Progenitor cell of endocrine pancreas (in vitro differentiated cells): Measurements from ENCODE around the gene ADD1. TPM values are rescaled to one million over a fixed set of nuclear protein-coding genes. Genes with fewer than 3 reads are reported as not detected.
A peak's percentile ranks its signal among the peaks of the same experiment; 100 is the strongest.

Experiments used
- DNase-seq: peaks from one replicate; pipeline ENCODE4 v3.0.0; 2021; ENCODE audit warnings: low spot score; ENCODE audit not compliant: unreplicated experiment
- H3K27ac Mint-ChIP-seq: 2 replicates; pipeline ENCODE4 v1.8.0; 2021; ENCODE audit warnings: mild to moderate bottlenecking, moderate library complexity, mixed read lengths
- H3K27me3 Mint-ChIP-seq: 2 replicates; pipeline ENCODE4 v1.8.0; 2021; ENCODE audit warnings: mixed read lengths
- H3K36me3 Mint-ChIP-seq: 2 replicates; pipeline ENCODE4 v1.8.0; 2022; ENCODE audit warnings: mixed read lengths; ENCODE audit not compliant: insufficient read depth
- H3K4me1 Mint-ChIP-seq: 2 replicates; pipeline ENCODE4 v1.8.0; 2021; ENCODE audit warnings: low read depth, mixed read lengths
- H3K4me3 Mint-ChIP-seq: 2 replicates; pipeline ENCODE4 v1.8.0; 2021; ENCODE audit warnings: low read depth, mild to moderate bottlenecking, moderate library complexity, mixed read lengths
- H3K9me3 Mint-ChIP-seq: 2 replicates; pipeline ENCODE4 v1.8.0; 2021; ENCODE audit warnings: low read depth, mixed read lengths
- total RNA-seq: library from RNA; stranded (reverse); gene quantifications from 2 replicates; pipeline ENCODE4 v1.2.1, GENCODE V29; 2021
- TF ChIP-seq, protein P1 (sequence below): fragments of 200-600 bp; sonication (generic); IDR thresholded peaks from one replicate; pipeline ENCODE4 v1.5.0; 2021; ENCODE audit warnings: antibody characterized with exemption, mild to moderate bottlenecking; ENCODE audit not compliant: unreplicated experiment

The ADD1 gene
- total RNA-seq, 1 donor from 2014 or later: 271 TPM

GRCh38 chr4:2898001-2898400 is 54.4 kb downstream of the ADD1 start:
- Mint-ChIP-seq H3K27me3 (no peaks in the 10 kb centered on the region), H3K36me3 (peaks cover 32% of the 10 kb centered on the region), H3K27ac (no peak overlapping the region), H3K4me3 (no peak overlapping the region), H3K4me1 (peaks cover 5% of the 10 kb centered on the region), H3K9me3 (no peaks in the 10 kb centered on the region)
- TF ChIP-seq, protein P1, sequence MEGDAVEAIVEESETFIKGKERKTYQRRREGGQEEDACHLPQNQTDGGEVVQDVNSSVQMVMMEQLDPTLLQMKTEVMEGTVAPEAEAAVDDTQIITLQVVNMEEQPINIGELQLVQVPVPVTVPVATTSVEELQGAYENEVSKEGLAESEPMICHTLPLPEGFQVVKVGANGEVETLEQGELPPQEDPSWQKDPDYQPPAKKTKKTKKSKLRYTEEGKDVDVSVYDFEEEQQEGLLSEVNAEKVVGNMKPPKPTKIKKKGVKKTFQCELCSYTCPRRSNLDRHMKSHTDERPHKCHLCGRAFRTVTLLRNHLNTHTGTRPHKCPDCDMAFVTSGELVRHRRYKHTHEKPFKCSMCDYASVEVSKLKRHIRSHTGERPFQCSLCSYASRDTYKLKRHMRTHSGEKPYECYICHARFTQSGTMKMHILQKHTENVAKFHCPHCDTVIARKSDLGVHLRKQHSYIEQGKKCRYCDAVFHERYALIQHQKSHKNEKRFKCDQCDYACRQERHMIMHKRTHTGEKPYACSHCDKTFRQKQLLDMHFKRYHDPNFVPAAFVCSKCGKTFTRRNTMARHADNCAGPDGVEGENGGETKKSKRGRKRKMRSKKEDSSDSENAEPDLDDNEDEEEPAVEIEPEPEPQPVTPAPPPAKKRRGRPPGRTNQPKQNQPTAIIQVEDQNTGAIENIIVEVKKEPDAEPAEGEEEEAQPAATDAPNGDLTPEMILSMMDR: no peak
- DNase-seq: no peak

DNA sequence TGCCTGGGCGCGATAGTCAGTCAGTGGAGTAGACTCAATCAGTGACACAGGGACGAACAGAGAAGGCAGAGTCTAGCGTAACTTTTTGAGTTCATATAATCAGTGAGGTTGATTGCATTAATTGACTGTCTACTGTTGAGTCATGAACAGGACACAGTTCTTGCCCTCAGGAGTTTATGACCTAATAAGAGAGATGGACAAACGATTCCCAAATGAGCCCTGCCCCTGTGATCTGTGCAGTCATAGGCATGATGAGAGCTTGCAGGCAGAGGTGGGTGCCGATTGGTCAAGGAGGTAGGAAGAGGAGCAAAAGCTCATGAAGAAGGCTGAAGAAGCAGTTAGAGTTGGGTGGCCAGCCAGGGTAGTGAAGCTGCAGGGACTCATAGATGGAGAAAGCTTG is 57.1 kb downstream of the ADD1 start:
- no peaks in the 10 kb centered on the region for H3K9me3 Mint-ChIP-seq
- peak overlapping the region; percentile 15 for H3K27ac Mint-ChIP-seq
- peaks cover 41% of the 10 kb centered on the region for H3K36me3 Mint-ChIP-seq
- no peak for DNase-seq
- TF ChIP-seq, protein P1: no peak
- peaks cover 9% of the 10 kb centered on the region for H3K4me1 Mint-ChIP-seq
- no peak overlapping the region for H3K4me3 Mint-ChIP-seq
- no peaks in the 10 kb centered on the region for H3K27me3 Mint-ChIP-seq

DNA sequence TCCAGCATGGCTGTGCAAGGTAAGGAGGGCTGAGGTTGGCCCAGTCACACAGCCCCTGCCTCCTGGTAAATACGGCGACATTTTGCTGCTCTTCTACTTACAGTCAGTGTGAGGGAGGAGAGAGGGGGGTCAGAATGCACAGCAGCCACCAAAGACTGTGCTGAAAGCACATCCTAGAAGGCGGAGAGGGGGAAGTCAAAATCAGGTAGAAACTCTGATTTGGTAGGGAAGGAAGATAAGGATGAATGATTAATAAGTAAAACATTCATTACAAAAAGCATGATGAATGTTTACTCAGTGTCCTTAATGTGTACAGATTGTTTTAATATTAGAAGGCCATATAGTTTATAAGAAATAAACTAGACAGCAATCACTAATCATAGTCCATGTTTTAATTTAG is 57.5 kb downstream of the ADD1 start:
- Mint-ChIP-seq H3K36me3 (peaks cover 40% of the 10 kb centered on the region), H3K4me3 (no peak overlapping the region), H3K27me3 (no peaks in the 10 kb centered on the region), H3K27ac (peak overlapping the region; percentile 65), H3K4me1 (peaks cover 12% of the 10 kb centered on the region), H3K9me3 (no peaks in the 10 kb centered on the region)
- DNase-seq: no peak
- TF ChIP-seq, protein P1: no peak

- H3K27me3 Mint-ChIP-seq: no peaks in the 10 kb centered on the region
- TF ChIP-seq, protein P1: no peak
- DNase-seq: no peak
- H3K36me3 Mint-ChIP-seq: peaks cover 38% of the 10 kb centered on the region
- peaks cover 20% of the 10 kb centered on the region for H3K4me1 Mint-ChIP-seq
- no peak overlapping the region for H3K4me3 Mint-ChIP-seq
- no peaks in the 10 kb centered on the region for H3K9me3 Mint-ChIP-seq
- H3K27ac Mint-ChIP-seq: no peak overlapping the region
Observed at GRCh38 chr4:2902126-2902525, 58.5 kb downstream of the ADD1 start.

- TF ChIP-seq, protein P1: no peak
- Mint-ChIP-seq H3K27me3 (no peaks in the 10 kb centered on the region), H3K9me3 (no peaks in the 10 kb centered on the region), H3K27ac (peak overlapping the region; percentile 52), H3K4me3 (no peak overlapping the region), H3K36me3 (peaks cover 33% of the 10 kb centered on the region), H3K4me1 (peaks cover 50% of the 10 kb centered on the region)
- DNase-seq: no peak
Observed at GRCh38 chr4:2905544-2905943, 61.9 kb downstream of the ADD1 start.
